Mesothelial cell of epicardium (in vitro differentiated cells): ENCODE results near the gene DNMBP. TPM values are rescaled to one million over a fixed set of nuclear protein-coding genes. Genes with fewer than 3 reads are reported as not detected.
"Not testable (repeated sequence)": the region's sequence is repeated elsewhere in the genome, so short reads cannot be mapped to it uniquely, and the experiment has no call there.

Experiments
- DNase-seq, 2 experiments: peaks; one replicate each; pipeline ENCODE4 v3.0.0; 2021; ENCODE audit warnings: low spot score in 2 of 2; ENCODE audit not compliant: unreplicated experiment in 2 of 2
- H3K27ac Mint-ChIP-seq: 2 replicates; pipeline ENCODE4 v1.8.0; 2021; ENCODE audit warnings: mixed read lengths
- H3K27me3 Mint-ChIP-seq: 2 replicates; pipeline ENCODE4 v1.8.0; 2021; ENCODE audit warnings: low read depth, mixed read lengths
- H3K36me3 Mint-ChIP-seq: 2 replicates; pipeline ENCODE4 v1.8.0; 2021; ENCODE audit warnings: mixed read lengths
- H3K4me1 Mint-ChIP-seq: 2 replicates; pipeline ENCODE4 v1.8.0; 2021; ENCODE audit warnings: mixed read lengths
- H3K4me3 Mint-ChIP-seq: 2 replicates; pipeline ENCODE4 v1.8.0; 2021; ENCODE audit warnings: mild to moderate bottlenecking, moderate library complexity, mixed read lengths
- H3K9me3 Mint-ChIP-seq: 2 replicates; pipeline ENCODE4 v1.8.0; 2021; ENCODE audit warnings: mixed read lengths
- CTCF ChIP-seq: fragments of 200-600 bp; sonication (generic); IDR thresholded peaks from one replicate; pipeline ENCODE4 v1.5.0; 2021; ENCODE audit warnings: antibody characterized with exemption; ENCODE audit not compliant: unreplicated experiment
- total RNA-seq: library from RNA; stranded (reverse); gene quantifications from 3 replicates; pipeline ENCODE4 v1.2.1, GENCODE V29; 2021

DNMBP gene
- total RNA-seq, 1 donor from 2014 or later, result 35.8 TPM

DNA sequence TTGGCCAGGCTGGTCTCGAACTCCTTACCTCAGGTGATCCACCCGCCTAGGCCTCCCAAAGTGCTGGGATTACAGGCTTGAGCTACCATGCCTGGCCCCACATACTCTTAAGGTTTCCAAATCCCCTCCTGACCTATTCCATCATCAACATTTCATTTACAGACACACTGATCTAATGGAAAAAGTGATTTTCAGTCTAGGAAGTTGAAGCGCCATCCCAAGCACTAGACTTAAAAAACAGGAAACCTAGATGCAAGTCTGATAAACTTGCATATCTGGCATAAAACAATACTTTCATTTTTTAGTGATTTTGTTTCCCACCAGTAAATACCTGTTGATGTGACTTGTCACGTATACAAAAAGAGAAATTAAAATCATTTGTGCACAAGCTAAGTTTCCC lies 44.0 kb downstream of the DNMBP start:
- H3K4me1 Mint-ChIP-seq, result peaks cover 10% of the 10 kb centered on the region
- no peak for DNase-seq
- no peaks in the 10 kb centered on the region for H3K27me3 Mint-ChIP-seq
- no peak overlapping the region for H3K27ac Mint-ChIP-seq
- no peak for TF ChIP-seq CTCF
- peaks cover 16% of the 10 kb centered on the region for H3K36me3 Mint-ChIP-seq
- no peaks in the 10 kb centered on the region for H3K9me3 Mint-ChIP-seq
- H3K4me3 Mint-ChIP-seq, result no peak overlapping the region

GRCh38 chr10:99964791-99965190 lies 45.0 kb downstream of the DNMBP start:
- TF ChIP-seq CTCF, result no peak
- H3K27ac Mint-ChIP-seq, result no peak overlapping the region
- H3K36me3 Mint-ChIP-seq, result peaks cover 9% of the 10 kb centered on the region
- no peak overlapping the region for H3K4me3 Mint-ChIP-seq
- no peaks in the 10 kb centered on the region for H3K27me3 Mint-ChIP-seq
- H3K4me1 Mint-ChIP-seq, result peaks cover 10% of the 10 kb centered on the region
- H3K9me3 Mint-ChIP-seq, result no peaks in the 10 kb centered on the region
- no peak for DNase-seq

GRCh38 chr10:99963467-99964165 lies 46.1 kb downstream of the DNMBP start:
- not testable (repeated sequence) for H3K36me3 Mint-ChIP-seq, H3K27me3 Mint-ChIP-seq, DNase-seq, H3K9me3 Mint-ChIP-seq, H3K4me3 Mint-ChIP-seq
- H3K4me1 Mint-ChIP-seq, result peaks cover 11% of the 10 kb centered on the region
- H3K27ac Mint-ChIP-seq, result peak overlapping the region; percentile 66

DNA sequence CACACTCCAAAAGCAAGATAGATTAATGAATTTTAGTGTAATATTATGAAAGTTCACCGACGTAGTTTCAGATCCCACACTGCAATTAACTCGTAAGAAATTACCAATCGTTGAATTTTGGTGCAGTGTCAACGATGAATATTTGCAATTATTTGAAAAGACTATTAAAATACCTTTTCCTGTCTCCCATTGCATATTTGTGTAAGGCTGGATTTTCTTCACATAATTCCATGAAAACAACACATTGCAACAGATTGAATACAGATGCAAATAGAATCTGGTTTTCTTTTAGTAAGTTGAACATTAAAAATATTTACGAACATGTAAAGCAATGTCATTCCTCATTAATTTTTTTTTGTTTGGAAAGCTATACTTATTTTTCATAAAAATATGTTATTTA lies 50.9 kb downstream of the DNMBP start:
- no peak overlapping the region for H3K4me3 Mint-ChIP-seq

DNA sequence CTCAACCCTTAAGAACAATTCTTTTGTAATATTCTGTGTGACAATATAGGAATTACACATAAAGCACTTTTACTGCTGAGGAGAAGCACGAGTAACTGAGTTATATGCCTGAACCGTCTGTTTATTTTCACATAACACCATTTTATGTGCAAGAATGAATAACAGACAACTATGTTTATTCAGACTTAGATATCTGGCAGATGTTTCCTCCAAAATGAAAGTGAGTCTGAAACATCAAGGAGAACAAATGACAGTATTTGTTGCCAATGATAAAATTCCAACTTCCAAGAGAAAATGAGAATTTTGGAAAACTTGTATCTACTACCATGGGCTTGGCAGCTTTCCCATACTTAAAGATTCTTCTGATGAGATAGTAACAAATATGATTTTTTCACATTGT lies 51.4 kb downstream of the DNMBP start:
- Mint-ChIP-seq H3K4me3 (no peak overlapping the region), H3K4me1 (peaks cover 7% of the 10 kb centered on the region), H3K27ac (peak overlapping the region; percentile 56)

More for the DNA sequence above, 50.9 kb downstream of the DNMBP start:
- Mint-ChIP-seq H3K27me3 (no peaks in the 10 kb centered on the region), H3K36me3 (peaks cover 27% of the 10 kb centered on the region), H3K9me3 (no peaks in the 10 kb centered on the region), H3K4me1 (peaks cover 7% of the 10 kb centered on the region), H3K27ac (no peak overlapping the region)
- no peak for DNase-seq
- TF ChIP-seq CTCF, result no peak

GRCh38 chr10:99953510-99953909 lies 56.2 kb downstream of the DNMBP start:
- not testable (repeated sequence) for H3K27me3 Mint-ChIP-seq, H3K4me3 Mint-ChIP-seq, H3K4me1 Mint-ChIP-seq, DNase-seq, H3K27ac Mint-ChIP-seq
- peaks cover 25% of the 10 kb centered on the region for H3K9me3 Mint-ChIP-seq
- H3K36me3 Mint-ChIP-seq, result peaks cover 57% of the 10 kb centered on the region

More for the DNA sequence above, 51.4 kb downstream of the DNMBP start:
- no peak for TF ChIP-seq CTCF
- DNase-seq, result no peak
- Mint-ChIP-seq H3K36me3 (peaks cover 29% of the 10 kb centered on the region), H3K9me3 (no peaks in the 10 kb centered on the region), H3K27me3 (no peaks in the 10 kb centered on the region)
